HCT116 (cell line): ENCODE measurements around the gene AKAP12. TPM values are rescaled to one million over a fixed set of nuclear protein-coding genes. Genes with fewer than 3 reads are reported as not detected.

ENCODE experiments used
- ATAC-seq: fragments of 200-7000 bp; cut with Tn5 transposase; 2 replicates; pipeline ENCODE4 v1.9.1; 2020; ENCODE audit warnings: mild to moderate bottlenecking, moderate library complexity
- BruUV-seq: library from RNA; stranded (reverse); fragments of 400-500 nt; replicated peaks from 2 replicates; lab custom pipeline; 2021; lab: Mats Ljungman, UMichigan
- CTCF ChIA-PET: fragments of 300-600 bp; sonication (Branson Sonifier 250); formaldehyde crosslinking; loops from one replicate; lab custom pipeline; 2021; ENCODE audit warnings: antibody characterized with exemption; lab: Charles Lee
- POLR2A ChIA-PET: fragments of 300-600, 350-600 bp; sonication (Branson Sonifier 250); formaldehyde crosslinking; loops from one replicate; lab custom pipeline; 2021; ENCODE audit warnings: antibody characterized with exemption; lab: Charles Lee
- RAD21 ChIA-PET, 2 experiments: fragments of 300-600 bp; sonication (Branson Sonifier 250); formaldehyde crosslinking; loops; one replicate each; lab custom pipeline; 2023; ENCODE audit warnings: low total read pairs in 2 of 2; ENCODE audit not compliant: uncharacterized antibody in 2 of 2, unreplicated experiment in 2 of 2, low non-redundant PET in 1 of 2; lab: Charles Lee
- DNase-seq: peaks from one replicate; pipeline ENCODE4 v3.0.0-alpha.2; 2010; ENCODE audit warnings: low read depth, low spot score
- H2AFZ ChIP-seq: fragments of 200-600 bp; shearing (Covaris generic), sonication (generic); 2 replicates; pipeline ENCODE4 v1.6.1; 2017; ENCODE audit warnings: low read depth, mixed run types, mixed read lengths, antibody characterized with exemption, low read length; ENCODE audit not compliant: poor library complexity, severe bottlenecking
- H3K27ac ChIP-seq: 2 replicates; pipeline ENCODE4 v1.5.1; 2012; ENCODE audit warnings: low read depth, low read length
- H3K27me3 ChIP-seq: fragments of 200-600 bp; sonication (generic); 2 replicates; pipeline ENCODE4 v1.6.1; 2016; ENCODE audit warnings: mixed run types, low read length, mixed read lengths; ENCODE audit not compliant: insufficient read depth
- H3K36me3 ChIP-seq, 2 experiments: fragments of 200-500 bp in 1 of 2; fragments of 200-600 bp in 1 of 2; sonication (Bioruptor generic) in 1 of 2; sonication (generic) in 1 of 2; 2 replicates each; pipeline versions ENCODE4 v1.5.1 to v1.6.1; 2014 to 2016; ENCODE audit warnings: low read length in 2 of 2, inconsistent platforms in 1 of 2, mixed read lengths in 1 of 2, mixed run types in 1 of 2; ENCODE audit not compliant: insufficient read depth in 2 of 2, control insufficient read depth in 1 of 2
- H3K4me1 ChIP-seq, 2 experiments: fragments of 200-600 bp in 1 of 2; sonication (generic) in 1 of 2; 2 replicates each; pipeline versions ENCODE4 v1.5.1 to v1.6.1; 2012 to 2017; ENCODE audit warnings: low read length in 2 of 2, inconsistent platforms in 1 of 2, mild to moderate bottlenecking in 1 of 2, mixed read lengths in 1 of 2, mixed run types in 1 of 2, moderate library complexity in 1 of 2; ENCODE audit not compliant: insufficient read depth in 2 of 2, control insufficient read depth in 1 of 2
- H3K4me2 ChIP-seq: fragments of 200-600 bp; sonication (generic); 2 replicates; pipeline ENCODE4 v1.6.1; 2017; ENCODE audit warnings: mixed run types, low read length, mixed read lengths
- H3K4me3 ChIP-seq, 2 experiments: fragments of 200-600 bp in 1 of 2; sonication (generic) in 1 of 2; replicated peaks in 1 of 2; 2 replicates each; pipeline ENCODE4 v1.5.1; 2011 to 2016; ENCODE audit warnings: low read length in 2 of 2, control low read depth in 1 of 2, low read depth in 1 of 2, mild to moderate bottlenecking in 1 of 2, mixed read lengths in 1 of 2, mixed run types in 1 of 2
- H3K79me2 ChIP-seq: fragments of 200-600 bp; sonication (generic); 2 replicates; pipeline ENCODE4 v1.6.1; 2017; ENCODE audit warnings: mild to moderate bottlenecking, mixed run types, low read length, moderate library complexity, mixed read lengths; ENCODE audit not compliant: insufficient read depth
- H3K9ac ChIP-seq: fragments of 200-600 bp; sonication (generic); 2 replicates; pipeline ENCODE4 v1.6.1; 2016; ENCODE audit warnings: low read length, mixed read lengths
- H3K9me2 ChIP-seq: fragments of 200-600 bp; sonication (generic), shearing (Covaris generic); 2 replicates; pipeline ENCODE4 v1.6.1; 2017; ENCODE audit warnings: mixed run types, mild to moderate bottlenecking, moderate library complexity; ENCODE audit not compliant: insufficient read depth
- H3K9me3 ChIP-seq, 2 experiments: fragments of 200-500 bp in 1 of 2; fragments of 200-600 bp in 1 of 2; sonication (Bioruptor generic) in 1 of 2; sonication (generic) in 1 of 2; 2 replicates each; pipeline ENCODE4 v1.6.1; 2014 to 2017; ENCODE audit warnings: low read length in 2 of 2, mixed read lengths in 2 of 2, inconsistent platforms in 1 of 2, low read depth in 1 of 2, mild to moderate bottlenecking in 1 of 2, mixed run types in 1 of 2, moderate library complexity in 1 of 2; ENCODE audit not compliant: control insufficient read depth in 1 of 2, insufficient read depth in 1 of 2
- H4K20me1 ChIP-seq: fragments of 200-600 bp; sonication (generic), shearing (Covaris generic); 2 replicates; pipeline ENCODE4 v1.6.1; 2017; ENCODE audit warnings: mixed run types, mild to moderate bottlenecking, moderate library complexity; ENCODE audit not compliant: insufficient read depth
- CBX3 ChIP-seq: IDR thresholded peaks from 2 replicates; pipeline ENCODE4 v1.6.1; 2012; ENCODE audit warnings: low read depth
- CEBPB ChIP-seq: IDR thresholded peaks from 2 replicates; pipeline ENCODE4 v1.6.1; 2012; ENCODE audit warnings: low read depth
- CTCF ChIP-seq, 3 experiments: fragments of 200-600 bp in 1 of 3; sonication (generic) in 1 of 3; IDR thresholded peaks in 2 of 3; conservative IDR thresholded peaks in 1 of 3; 2 replicates each; pipeline ENCODE4 v1.5.1; 2012 to 2017; ENCODE audit warnings: low read depth in 2 of 3, low read length in 2 of 3, antibody characterized with exemption in 1 of 3, borderline replicate concordance in 1 of 3, control low read depth in 1 of 3, mild to moderate bottlenecking in 1 of 3, mixed read lengths in 1 of 3, mixed run types in 1 of 3, moderate library complexity in 1 of 3; ENCODE audit not compliant: insufficient read depth in 1 of 3
- EGR1 ChIP-seq: IDR thresholded peaks from 2 replicates; pipeline ENCODE4 v1.6.1; 2012; ENCODE audit warnings: low read depth
- ELF1 ChIP-seq: IDR thresholded peaks from 2 replicates; pipeline ENCODE4 v1.6.1; 2012; ENCODE audit warnings: low read depth, borderline replicate concordance
- EZH2 ChIP-seq: fragments of 200-600 bp; sonication (generic); IDR thresholded peaks from 2 replicates; pipeline ENCODE4 v1.6.1; 2017; ENCODE audit warnings: antibody characterized with exemption, mixed run types
- EZH2phosphoT487 ChIP-seq: fragments of 200-600 bp; IDR thresholded peaks from 2 replicates; pipeline ENCODE4 v1.6.1; 2018; ENCODE audit warnings: antibody characterized with exemption, borderline replicate concordance
- FOSL1 ChIP-seq: IDR thresholded peaks from 2 replicates; pipeline ENCODE4 v1.6.1; 2012; ENCODE audit warnings: low read depth
- JUND ChIP-seq: IDR thresholded peaks from 2 replicates; pipeline ENCODE4 v1.6.1; 2012
- MAX ChIP-seq: IDR thresholded peaks from 2 replicates; pipeline ENCODE4 v1.6.1; 2012
- POLR2A ChIP-seq: IDR thresholded peaks from 2 replicates; pipeline ENCODE4 v1.7.0; 2011; ENCODE audit warnings: borderline replicate concordance; ENCODE audit not compliant: insufficient read depth, insufficient read length; ENCODE audit errors: extremely low read depth
- RAD21 ChIP-seq: IDR thresholded peaks from 2 replicates; pipeline ENCODE4 v1.6.1; 2012; ENCODE audit warnings: low read depth, mild to moderate bottlenecking
- SP1 ChIP-seq: IDR thresholded peaks from 2 replicates; pipeline ENCODE4 v1.6.1; 2012; ENCODE audit warnings: low read depth
- SRF ChIP-seq: IDR thresholded peaks from 2 replicates; pipeline ENCODE4 v1.6.1; 2012; ENCODE audit warnings: low read depth
- TCF7L2 ChIP-seq: IDR thresholded peaks from 2 replicates; pipeline ENCODE4 v1.7.0; 2011; ENCODE audit warnings: borderline replicate concordance, inconsistent platforms; ENCODE audit not compliant: insufficient read depth, insufficient read length; ENCODE audit errors: extremely low read depth
- YY1 ChIP-seq: IDR thresholded peaks from 2 replicates; pipeline ENCODE4 v1.6.1; 2011; ENCODE audit warnings: low read length, low read depth, moderate library complexity, mild to moderate bottlenecking; ENCODE audit not compliant: insufficient replicate concordance; ENCODE audit errors: extremely low read depth
- ZBTB33 ChIP-seq: IDR thresholded peaks from 2 replicates; pipeline ENCODE4 v1.6.1; 2011; ENCODE audit warnings: mild to moderate bottlenecking, low read length, moderate library complexity; ENCODE audit not compliant: insufficient replicate concordance; ENCODE audit errors: extremely low read depth
- ZNF274 ChIP-seq: fragments of 200-500 bp; sonication (Bioruptor generic); IDR thresholded peaks from 2 replicates; pipeline ENCODE4 v1.6.1; 2014; ENCODE audit warnings: mild to moderate bottlenecking, low read depth, low read length, inconsistent platforms
- intact Hi-C: fragments of 100-400 bp; cut with micrococcal nuclease; formaldehyde crosslinking; loops from 2 replicates; pipeline ENCODE4 v1.10.0; 2022
- total RNA-seq: library from RNA; stranded (reverse); gene quantifications from one replicate; pipeline ENCODE4 v1.2.1, GENCODE V29; 2021; ENCODE audit not compliant: unreplicated experiment
- TF ChIP-seq, protein P1 (sequence below): IDR thresholded peaks from 2 replicates; pipeline ENCODE4 v1.6.1; 2012; ENCODE audit warnings: low read depth
- TF ChIP-seq, protein P2 (sequence below): IDR thresholded peaks from 2 replicates; pipeline ENCODE4 v1.6.1; 2012

AKAP12 gene
- total RNA-seq, 1 experiment from 2014 or later, result 1,220 TPM

- intact Hi-C loops, result no loop called here
- Histone ChIP-seq H3K27me3 (no peaks in the 10 kb centered on the region), H3K36me3 (peaks cover 5 to 24% of the 10 kb centered on the region in 2 experiments; a peak in 1 of 4 replicates), H2AFZ (no peak overlapping the region), H3K9ac (no peak overlapping the region), H3K9me2 (no peaks in the 10 kb centered on the region), H3K4me2 (no peak overlapping the region), H3K27ac (no peak overlapping the region), H4K20me1 (no peaks in the 10 kb centered on the region), H3K4me1 (no peaks in the 10 kb centered on the region), H3K4me3 (no peak overlapping the region), H3K9me3 (no peaks in the 10 kb centered on the region), H3K79me2 (no peaks in the 10 kb centered on the region; the same call in 1 of the 2 replicates)
- ATAC-seq (no peak), DNase-seq (no peak)
- ChIA-PET RAD21 (no interaction called here), POLR2A (no interaction called here), CTCF (no interaction called here)
- BruUV-seq, result no TSS peak
- TF ChIP-seq, protein P1, sequence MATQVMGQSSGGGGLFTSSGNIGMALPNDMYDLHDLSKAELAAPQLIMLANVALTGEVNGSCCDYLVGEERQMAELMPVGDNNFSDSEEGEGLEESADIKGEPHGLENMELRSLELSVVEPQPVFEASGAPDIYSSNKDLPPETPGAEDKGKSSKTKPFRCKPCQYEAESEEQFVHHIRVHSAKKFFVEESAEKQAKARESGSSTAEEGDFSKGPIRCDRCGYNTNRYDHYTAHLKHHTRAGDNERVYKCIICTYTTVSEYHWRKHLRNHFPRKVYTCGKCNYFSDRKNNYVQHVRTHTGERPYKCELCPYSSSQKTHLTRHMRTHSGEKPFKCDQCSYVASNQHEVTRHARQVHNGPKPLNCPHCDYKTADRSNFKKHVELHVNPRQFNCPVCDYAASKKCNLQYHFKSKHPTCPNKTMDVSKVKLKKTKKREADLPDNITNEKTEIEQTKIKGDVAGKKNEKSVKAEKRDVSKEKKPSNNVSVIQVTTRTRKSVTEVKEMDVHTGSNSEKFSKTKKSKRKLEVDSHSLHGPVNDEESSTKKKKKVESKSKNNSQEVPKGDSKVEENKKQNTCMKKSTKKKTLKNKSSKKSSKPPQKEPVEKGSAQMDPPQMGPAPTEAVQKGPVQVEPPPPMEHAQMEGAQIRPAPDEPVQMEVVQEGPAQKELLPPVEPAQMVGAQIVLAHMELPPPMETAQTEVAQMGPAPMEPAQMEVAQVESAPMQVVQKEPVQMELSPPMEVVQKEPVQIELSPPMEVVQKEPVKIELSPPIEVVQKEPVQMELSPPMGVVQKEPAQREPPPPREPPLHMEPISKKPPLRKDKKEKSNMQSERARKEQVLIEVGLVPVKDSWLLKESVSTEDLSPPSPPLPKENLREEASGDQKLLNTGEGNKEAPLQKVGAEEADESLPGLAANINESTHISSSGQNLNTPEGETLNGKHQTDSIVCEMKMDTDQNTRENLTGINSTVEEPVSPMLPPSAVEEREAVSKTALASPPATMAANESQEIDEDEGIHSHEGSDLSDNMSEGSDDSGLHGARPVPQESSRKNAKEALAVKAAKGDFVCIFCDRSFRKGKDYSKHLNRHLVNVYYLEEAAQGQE, result no peak
- no peak for TF ChIP-seq ZBTB33
- TF ChIP-seq CBX3, result no peak
- no peak for TF ChIP-seq RAD21
- no peak for TF ChIP-seq POLR2A
- TF ChIP-seq TCF7L2, result no peak
- TF ChIP-seq CEBPB, result no peak
- TF ChIP-seq EZH2, result no peak
- no peak for TF ChIP-seq JUND
- no peak for TF ChIP-seq ELF1
- TF ChIP-seq EZH2phosphoT487, result no peak
- TF ChIP-seq YY1, result no peak
- TF ChIP-seq, protein P2, sequence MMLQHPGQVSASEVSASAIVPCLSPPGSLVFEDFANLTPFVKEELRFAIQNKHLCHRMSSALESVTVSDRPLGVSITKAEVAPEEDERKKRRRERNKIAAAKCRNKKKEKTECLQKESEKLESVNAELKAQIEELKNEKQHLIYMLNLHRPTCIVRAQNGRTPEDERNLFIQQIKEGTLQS, result no peak
- no peak for TF ChIP-seq SRF
- TF ChIP-seq EGR1, result no peak
- no peak for TF ChIP-seq FOSL1
- no peak for TF ChIP-seq CTCF (IDR thresholded peaks at IDR 0.05 in 2 of 3, conservative IDR thresholded peaks at IDR 0.05 in 1 of 3; ENCODE audit: borderline replicate concordance in 1 of 3, insufficient read depth in 1 of 3, low read depth in 2 of 3, low read length in 2 of 3)
- TF ChIP-seq MAX, result no peak
- no peak for TF ChIP-seq ZNF274
- no peak for TF ChIP-seq SP1
Measured at GRCh38 chr6:151365233-151365632, 125.5 kb downstream of the AKAP12 start.
